SK-N-SH (cell line): ENCODE data around the gene OR4K2. TPM values are rescaled to one million over a fixed set of nuclear protein-coding genes. Genes with fewer than 3 reads are reported as not detected.

Source experiments
- CTCF ChIA-PET: fragments of 300-600, 350-600 bp; formaldehyde crosslinking; extraction: SDS; loops from one replicate; lab custom pipeline; 2021; lab: Yijun Ruan, JAX
- POLR2A ChIA-PET: fragments of 350-600 bp; sonication (Branson Sonifier 250); formaldehyde crosslinking; extraction: SDS; loops from one replicate; lab custom pipeline; 2020; ENCODE audit warnings: antibody characterized with exemption, inconsistent platforms; lab: Yijun Ruan, JAX
- DNase-seq: peaks from one replicate; pipeline ENCODE4 v3.0.0; 2012
- H2AFZ ChIP-seq: fragments of 200-600 bp; sonication (generic); 2 replicates; pipeline ENCODE4 v1.8.1; 2016; ENCODE audit warnings: antibody characterized with exemption, mild to moderate bottlenecking, low read depth
- H3F3A ChIP-seq: fragments of 200-600 bp; sonication (generic); replicated peaks from 2 replicates; pipeline ENCODE3; 2016; ENCODE audit warnings: antibody characterized with exemption, mild to moderate bottlenecking; ENCODE audit not compliant: insufficient read depth
- H3K27ac ChIP-seq, 2 experiments: fragments of 200-500 bp in 1 of 2; fragments of 200-600 bp in 1 of 2; sonication (Bioruptor generic) in 1 of 2; sonication (generic), shearing (Covaris generic) in 1 of 2; 2 replicates each; pipeline versions ENCODE4 v1.5.1 to v1.6.1; 2014 to 2016; ENCODE audit warnings: low read depth in 2 of 2, inconsistent platforms in 1 of 2, low read length in 1 of 2, mild to moderate bottlenecking in 1 of 2, mixed read lengths in 1 of 2
- H3K27me3 ChIP-seq: fragments of 200-600 bp; sonication (generic), shearing (Covaris generic); 2 replicates; pipeline ENCODE4 v1.6.1; 2016; ENCODE audit warnings: mixed run types; ENCODE audit not compliant: insufficient read depth
- H3K36me3 ChIP-seq, 2 experiments: fragments of 200-500 bp in 1 of 2; fragments of 200-600 bp in 1 of 2; sonication (Bioruptor generic) in 1 of 2; sonication (generic) in 1 of 2; replicated peaks in 1 of 2; 2 replicates each; pipeline versions ENCODE3 to v1.5.1; 2014 to 2016; ENCODE audit warnings: low read length in 1 of 2, mild to moderate bottlenecking in 1 of 2; ENCODE audit not compliant: insufficient read depth in 2 of 2, control insufficient read depth in 1 of 2
- H3K4me1 ChIP-seq, 2 experiments: fragments of 200-500 bp in 1 of 2; fragments of 200-600 bp in 1 of 2; sonication (Bioruptor generic) in 1 of 2; sonication (generic), shearing (Covaris generic) in 1 of 2; 2 replicates each; pipeline versions ENCODE4 v1.5.1 to v1.6.1; 2014 to 2016; ENCODE audit warnings: low read depth in 1 of 2, low read length in 1 of 2, mixed run types in 1 of 2; ENCODE audit not compliant: insufficient read depth in 2 of 2, control insufficient read depth in 1 of 2
- H3K4me2 ChIP-seq: fragments of 200-600 bp; sonication (generic), shearing (Covaris generic); 2 replicates; pipeline ENCODE4 v1.6.1; 2017; ENCODE audit warnings: mixed run types
- H3K4me3 ChIP-seq, 2 experiments: fragments of 200-500 bp in 1 of 2; fragments of 200-600 bp in 1 of 2; sonication (Bioruptor generic) in 1 of 2; sonication (generic), shearing (Covaris generic) in 1 of 2; 2 replicates each; pipeline versions ENCODE4 v1.5.1 to v1.8.1; 2014 to 2016; ENCODE audit warnings: low read depth in 2 of 2, inconsistent platforms in 1 of 2, low read length in 1 of 2, mild to moderate bottlenecking in 1 of 2, mixed read lengths in 1 of 2, moderate library complexity in 1 of 2
- H3K79me2 ChIP-seq: fragments of 200-600 bp; sonication (generic); 2 replicates; pipeline ENCODE4 v1.8.1; 2017; ENCODE audit warnings: mild to moderate bottlenecking; ENCODE audit not compliant: insufficient read depth
- H3K9ac ChIP-seq: fragments of 200-600 bp; sonication (generic); 2 replicates; pipeline ENCODE4 v1.6.1; 2017; ENCODE audit warnings: mixed run types
- H3K9me2 ChIP-seq: fragments of 200-600 bp; sonication (generic); 2 replicates; pipeline ENCODE4 v1.6.1; 2017; ENCODE audit warnings: mixed run types
- H3K9me3 ChIP-seq: fragments of 200-600 bp; sonication (generic); 2 replicates; pipeline ENCODE4 v1.6.1; 2017; ENCODE audit warnings: mixed run types, mild to moderate bottlenecking, moderate library complexity
- H4K20me1 ChIP-seq: fragments of 200-600 bp; sonication (generic); 2 replicates; pipeline ENCODE4 v1.6.1; 2017; ENCODE audit warnings: mild to moderate bottlenecking, mixed run types; ENCODE audit not compliant: insufficient read depth
- CHD2 ChIP-seq: fragments of 150-350 bp; IDR thresholded peaks from 2 replicates; pipeline ENCODE4 v1.6.1; 2018; ENCODE audit warnings: low read length; ENCODE audit not compliant: partially characterized antibody
- ELF1 ChIP-seq: IDR thresholded peaks from 2 replicates; pipeline ENCODE4 v1.4.0; 2012
- EP300 ChIP-seq, 2 experiments: IDR thresholded peaks; 2 replicates each; pipeline versions ENCODE4 v1.4.0 to v1.6.1; 2012; ENCODE audit warnings: borderline replicate concordance in 1 of 2, low read depth in 1 of 2, low read length in 1 of 2
- EZH2phosphoT487 ChIP-seq: fragments of 200-600 bp; sonication (generic); IDR thresholded peaks from 2 replicates; pipeline ENCODE4 v1.6.1; 2017; ENCODE audit warnings: low read depth, mixed run types, mild to moderate bottlenecking, antibody characterized with exemption, moderate library complexity, borderline replicate concordance
- FOXM1 ChIP-seq: IDR thresholded peaks from 2 replicates; pipeline ENCODE4 v1.4.0; 2012; ENCODE audit warnings: low read depth, mild to moderate bottlenecking
- GATA2 ChIP-seq: sonication (generic); formaldehyde crosslinking; IDR thresholded peaks from 2 replicates; pipeline ENCODE4 v1.5.0; 2020; ENCODE audit warnings: mild to moderate bottlenecking, missing genetic modification reagents
- MXI1 ChIP-seq: IDR thresholded peaks from 2 replicates; pipeline ENCODE4 v1.6.1; 2012; ENCODE audit warnings: mild to moderate bottlenecking, low read depth, low read length, improper control_type of control experiment
- NRF1 ChIP-seq: IDR thresholded peaks from 2 replicates; pipeline ENCODE4 v1.6.1; 2012; ENCODE audit warnings: low read depth, mild to moderate bottlenecking, low read length
- RCOR1 ChIP-seq: fragments of 150-350 bp; IDR thresholded peaks from 2 replicates; pipeline ENCODE4 v1.6.1; 2017; ENCODE audit warnings: antibody characterized with exemption, low read length
- RFX5 ChIP-seq: IDR thresholded peaks from 2 replicates; pipeline ENCODE4 v1.6.1; 2012; ENCODE audit warnings: mild to moderate bottlenecking, improper control_type of control experiment, low read length
- SIN3A ChIP-seq: IDR thresholded peaks from 2 replicates; pipeline ENCODE4 v1.6.1; 2012; ENCODE audit warnings: low read depth, mild to moderate bottlenecking, low read length, moderate library complexity, borderline replicate concordance
- TCF12 ChIP-seq: IDR thresholded peaks from 2 replicates; pipeline ENCODE4 v1.4.0; 2012
- TEAD4 ChIP-seq: IDR thresholded peaks from 2 replicates; pipeline ENCODE4 v1.4.0; 2012; ENCODE audit warnings: mild to moderate bottlenecking, borderline replicate concordance; ENCODE audit not compliant: insufficient read depth
- polyA plus RNA-seq, 3 experiments: library from polyadenylated mRNA; depleted of rRNA; stranded (reverse); fragments of >200 nt; gene quantifications; 2 replicates each; pipeline ENCODE4 v1.2.3, GENCODE V29; 2012
- TF ChIP-seq, protein P1 (sequence below): IDR thresholded peaks from 2 replicates; pipeline ENCODE4; 2012
- TF ChIP-seq, protein P2 (sequence below): fragments of 200-600 bp; sonication (generic); IDR thresholded peaks from 2 replicates; pipeline ENCODE4 v1.6.1; 2017; ENCODE audit warnings: antibody characterized with exemption, mild to moderate bottlenecking, moderate library complexity
- TF ChIP-seq, protein P3 (sequence below): IDR thresholded peaks from 2 replicates; pipeline ENCODE4 v1.4.0; 2012; ENCODE audit warnings: low read depth, borderline replicate concordance

The OR4K2 gene
- polyA plus RNA-seq, 1 of the 3 experiments (the other 2 are of a cell fraction), result not detected

DNA sequence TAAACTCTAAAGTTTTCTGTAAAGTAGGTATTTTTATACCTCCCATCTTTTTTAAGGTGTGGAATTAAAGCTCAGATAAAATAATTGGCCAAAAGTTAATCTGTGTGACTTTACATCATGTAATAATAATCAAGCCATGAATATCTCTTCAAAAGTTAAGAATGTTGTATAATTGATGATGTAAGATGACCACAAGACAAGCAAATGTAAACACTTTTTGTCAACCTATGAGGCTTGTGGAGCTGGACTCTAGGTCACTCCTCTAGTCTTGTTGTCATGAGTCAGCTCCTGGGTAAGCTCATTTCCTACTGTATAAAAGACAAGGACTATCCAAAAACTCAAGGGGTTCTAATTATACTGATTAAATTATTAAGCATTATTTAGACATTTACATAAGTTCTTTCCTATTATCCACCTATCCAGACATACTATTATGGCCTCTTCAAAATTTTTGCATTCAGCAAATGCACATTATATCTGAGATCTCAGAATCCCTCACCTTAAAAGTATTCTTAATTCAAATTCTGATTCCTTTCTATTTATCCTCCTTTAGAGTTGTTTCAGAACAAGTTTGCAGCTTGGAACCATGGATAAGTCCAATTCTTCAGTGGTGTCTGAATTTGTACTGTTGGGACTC is 45.2 kb downstream of the OR4K2 start, which contains the start of gene OR4K5:
TSS of gene OR4K5 (plus strand) at position 587 of the 637 bp plus-strand sequence. CDS start at position 587, 0 bp downstream.
- H3K79me2 ChIP-seq, result no peaks in the 10 kb centered on the region
- no peaks in the 10 kb centered on the region for H3K9me3 ChIP-seq
- ChIA-PET CTCF (no interaction called here), POLR2A (no interaction called here)
- H3F3A ChIP-seq, result no peaks in the 10 kb centered on the region
- no peaks in the 10 kb centered on the region for H3K9me2 ChIP-seq
- H3K27me3 ChIP-seq, result no peaks in the 10 kb centered on the region
- no peaks in the 10 kb centered on the region for H4K20me1 ChIP-seq
- no peak for DNase-seq
- no peak within 1 kb of the TSS for H2AFZ ChIP-seq
- no peaks in the 10 kb centered on the region for H3K4me1 ChIP-seq
- H3K27ac ChIP-seq, result no peak within 1 kb of the TSS
- no peak for TF ChIP-seq EP300 (IDR thresholded peaks at IDR 0.05; ENCODE audit: borderline replicate concordance in 1 of 2, low read depth in 1 of 2, low read length in 1 of 2)
- no peak for TF ChIP-seq ELF1
- TF ChIP-seq MXI1, result no peak
- TF ChIP-seq, protein P1, sequence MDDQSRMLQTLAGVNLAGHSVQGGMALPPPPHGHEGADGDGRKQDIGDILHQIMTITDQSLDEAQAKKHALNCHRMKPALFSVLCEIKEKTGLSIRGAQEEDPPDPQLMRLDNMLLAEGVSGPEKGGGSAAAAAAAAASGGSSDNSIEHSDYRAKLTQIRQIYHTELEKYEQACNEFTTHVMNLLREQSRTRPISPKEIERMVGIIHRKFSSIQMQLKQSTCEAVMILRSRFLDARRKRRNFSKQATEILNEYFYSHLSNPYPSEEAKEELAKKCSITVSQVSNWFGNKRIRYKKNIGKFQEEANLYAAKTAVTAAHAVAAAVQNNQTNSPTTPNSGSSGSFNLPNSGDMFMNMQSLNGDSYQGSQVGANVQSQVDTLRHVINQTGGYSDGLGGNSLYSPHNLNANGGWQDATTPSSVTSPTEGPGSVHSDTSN, result no peak
- no peak for TF ChIP-seq CHD2
- no peak for TF ChIP-seq TCF12
- TF ChIP-seq, protein P2, sequence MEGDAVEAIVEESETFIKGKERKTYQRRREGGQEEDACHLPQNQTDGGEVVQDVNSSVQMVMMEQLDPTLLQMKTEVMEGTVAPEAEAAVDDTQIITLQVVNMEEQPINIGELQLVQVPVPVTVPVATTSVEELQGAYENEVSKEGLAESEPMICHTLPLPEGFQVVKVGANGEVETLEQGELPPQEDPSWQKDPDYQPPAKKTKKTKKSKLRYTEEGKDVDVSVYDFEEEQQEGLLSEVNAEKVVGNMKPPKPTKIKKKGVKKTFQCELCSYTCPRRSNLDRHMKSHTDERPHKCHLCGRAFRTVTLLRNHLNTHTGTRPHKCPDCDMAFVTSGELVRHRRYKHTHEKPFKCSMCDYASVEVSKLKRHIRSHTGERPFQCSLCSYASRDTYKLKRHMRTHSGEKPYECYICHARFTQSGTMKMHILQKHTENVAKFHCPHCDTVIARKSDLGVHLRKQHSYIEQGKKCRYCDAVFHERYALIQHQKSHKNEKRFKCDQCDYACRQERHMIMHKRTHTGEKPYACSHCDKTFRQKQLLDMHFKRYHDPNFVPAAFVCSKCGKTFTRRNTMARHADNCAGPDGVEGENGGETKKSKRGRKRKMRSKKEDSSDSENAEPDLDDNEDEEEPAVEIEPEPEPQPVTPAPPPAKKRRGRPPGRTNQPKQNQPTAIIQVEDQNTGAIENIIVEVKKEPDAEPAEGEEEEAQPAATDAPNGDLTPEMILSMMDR, result no peak
- TF ChIP-seq RFX5, result no peak
- TF ChIP-seq FOXM1, result no peak
- TF ChIP-seq, protein P3, sequence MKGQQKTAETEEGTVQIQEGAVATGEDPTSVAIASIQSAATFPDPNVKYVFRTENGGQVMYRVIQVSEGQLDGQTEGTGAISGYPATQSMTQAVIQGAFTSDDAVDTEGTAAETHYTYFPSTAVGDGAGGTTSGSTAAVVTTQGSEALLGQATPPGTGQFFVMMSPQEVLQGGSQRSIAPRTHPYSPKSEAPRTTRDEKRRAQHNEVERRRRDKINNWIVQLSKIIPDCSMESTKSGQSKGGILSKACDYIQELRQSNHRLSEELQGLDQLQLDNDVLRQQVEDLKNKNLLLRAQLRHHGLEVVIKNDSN, result no peak
- no peak for TF ChIP-seq TEAD4
- TF ChIP-seq NRF1, result no peak
- no peak for TF ChIP-seq GATA2
- TF ChIP-seq SIN3A, result no peak
- TF ChIP-seq EZH2phosphoT487, result no peak
- no peak for TF ChIP-seq RCOR1
- no peak within 1 kb of the TSS for H3K4me3 ChIP-seq
- no peaks in the 10 kb centered on the region for H3K36me3 ChIP-seq
- no peak within 1 kb of the TSS for H3K9ac ChIP-seq
- no peak within 1 kb of the TSS for H3K4me2 ChIP-seq
